ENCODE results near the gene CMTM4.

DNA sequence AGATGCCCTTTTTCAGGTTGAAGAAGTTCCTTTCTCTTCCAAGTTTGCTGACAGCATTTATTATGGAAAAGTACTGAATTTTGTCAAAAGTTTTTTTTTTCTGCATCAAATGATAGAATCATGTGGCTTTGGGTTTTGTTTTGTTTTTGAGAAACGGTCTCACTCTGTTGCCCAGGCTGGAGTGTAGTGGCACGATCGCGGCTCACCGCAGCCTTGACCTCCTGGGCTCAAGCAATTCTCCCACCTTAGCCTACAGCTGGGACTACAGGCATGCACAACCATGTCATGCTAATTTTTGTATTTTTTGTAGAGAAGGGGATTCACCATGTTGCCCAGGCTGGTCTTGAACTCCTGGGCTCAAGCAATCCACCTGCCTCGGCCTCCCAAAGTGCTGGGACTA lies 7.3 kb downstream of the CMTM4 start:
- TF ChIP-seq, protein P1, sequence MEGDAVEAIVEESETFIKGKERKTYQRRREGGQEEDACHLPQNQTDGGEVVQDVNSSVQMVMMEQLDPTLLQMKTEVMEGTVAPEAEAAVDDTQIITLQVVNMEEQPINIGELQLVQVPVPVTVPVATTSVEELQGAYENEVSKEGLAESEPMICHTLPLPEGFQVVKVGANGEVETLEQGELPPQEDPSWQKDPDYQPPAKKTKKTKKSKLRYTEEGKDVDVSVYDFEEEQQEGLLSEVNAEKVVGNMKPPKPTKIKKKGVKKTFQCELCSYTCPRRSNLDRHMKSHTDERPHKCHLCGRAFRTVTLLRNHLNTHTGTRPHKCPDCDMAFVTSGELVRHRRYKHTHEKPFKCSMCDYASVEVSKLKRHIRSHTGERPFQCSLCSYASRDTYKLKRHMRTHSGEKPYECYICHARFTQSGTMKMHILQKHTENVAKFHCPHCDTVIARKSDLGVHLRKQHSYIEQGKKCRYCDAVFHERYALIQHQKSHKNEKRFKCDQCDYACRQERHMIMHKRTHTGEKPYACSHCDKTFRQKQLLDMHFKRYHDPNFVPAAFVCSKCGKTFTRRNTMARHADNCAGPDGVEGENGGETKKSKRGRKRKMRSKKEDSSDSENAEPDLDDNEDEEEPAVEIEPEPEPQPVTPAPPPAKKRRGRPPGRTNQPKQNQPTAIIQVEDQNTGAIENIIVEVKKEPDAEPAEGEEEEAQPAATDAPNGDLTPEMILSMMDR (IDR thresholded peaks at IDR 0.05; ENCODE audit: poor library complexity, severe bottlenecking): no peak
- TF ChIP-seq TAF1 (IDR thresholded peaks at IDR 0.05; ENCODE audit: low read depth) (no peak), EZH2 (IDR thresholded peaks at IDR 0.05; ENCODE audit: borderline replicate concordance, insufficient read depth, low read length, poor library complexity, severe bottlenecking) (no peak), EP300 (conservative IDR thresholded peaks at IDR 0.05; ENCODE audit: poor library complexity, severe bottlenecking) (no peak), POLR2AphosphoS5 (IDR thresholded peaks at IDR 0.05) (no peak), RAD21 (conservative IDR thresholded peaks at IDR 0.05) (no peak), SMC3 (conservative IDR thresholded peaks at IDR 0.05; ENCODE audit: poor library complexity) (no peak), MXI1 (conservative IDR thresholded peaks at IDR 0.05; ENCODE audit: poor library complexity, severe bottlenecking) (no peak)
- TF ChIP-seq, protein P2, sequence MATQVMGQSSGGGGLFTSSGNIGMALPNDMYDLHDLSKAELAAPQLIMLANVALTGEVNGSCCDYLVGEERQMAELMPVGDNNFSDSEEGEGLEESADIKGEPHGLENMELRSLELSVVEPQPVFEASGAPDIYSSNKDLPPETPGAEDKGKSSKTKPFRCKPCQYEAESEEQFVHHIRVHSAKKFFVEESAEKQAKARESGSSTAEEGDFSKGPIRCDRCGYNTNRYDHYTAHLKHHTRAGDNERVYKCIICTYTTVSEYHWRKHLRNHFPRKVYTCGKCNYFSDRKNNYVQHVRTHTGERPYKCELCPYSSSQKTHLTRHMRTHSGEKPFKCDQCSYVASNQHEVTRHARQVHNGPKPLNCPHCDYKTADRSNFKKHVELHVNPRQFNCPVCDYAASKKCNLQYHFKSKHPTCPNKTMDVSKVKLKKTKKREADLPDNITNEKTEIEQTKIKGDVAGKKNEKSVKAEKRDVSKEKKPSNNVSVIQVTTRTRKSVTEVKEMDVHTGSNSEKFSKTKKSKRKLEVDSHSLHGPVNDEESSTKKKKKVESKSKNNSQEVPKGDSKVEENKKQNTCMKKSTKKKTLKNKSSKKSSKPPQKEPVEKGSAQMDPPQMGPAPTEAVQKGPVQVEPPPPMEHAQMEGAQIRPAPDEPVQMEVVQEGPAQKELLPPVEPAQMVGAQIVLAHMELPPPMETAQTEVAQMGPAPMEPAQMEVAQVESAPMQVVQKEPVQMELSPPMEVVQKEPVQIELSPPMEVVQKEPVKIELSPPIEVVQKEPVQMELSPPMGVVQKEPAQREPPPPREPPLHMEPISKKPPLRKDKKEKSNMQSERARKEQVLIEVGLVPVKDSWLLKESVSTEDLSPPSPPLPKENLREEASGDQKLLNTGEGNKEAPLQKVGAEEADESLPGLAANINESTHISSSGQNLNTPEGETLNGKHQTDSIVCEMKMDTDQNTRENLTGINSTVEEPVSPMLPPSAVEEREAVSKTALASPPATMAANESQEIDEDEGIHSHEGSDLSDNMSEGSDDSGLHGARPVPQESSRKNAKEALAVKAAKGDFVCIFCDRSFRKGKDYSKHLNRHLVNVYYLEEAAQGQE (IDR thresholded peaks at IDR 0.05; ENCODE audit: borderline replicate concordance): no peak
